ENCODE data around the gene PRKCZ. TPM values are rescaled to one million over a fixed set of nuclear protein-coding genes. Genes with fewer than 3 reads are reported as not detected.
A peak's percentile ranks its signal among the peaks of the same experiment; 100 is the strongest.

Gene PRKCZ
- total and polyA plus RNA-seq, 4 donors, result 4.8 to 9.9 (median 8.4) TPM

GRCh38 chr1:2226525-2227345 lies 176.5 kb downstream of the PRKCZ start:
- 24% methylated on average over 73 of the region's 73 CpGs for WGBS
- TF ChIP-seq EGR1 (IDR thresholded peaks at IDR 0.05; ENCODE audit: low read depth in 2 of 2), result no peak
- no peak for TF ChIP-seq TAF1 (conservative IDR thresholded peaks at IDR 0.05)
- no peak for TF ChIP-seq NR2F2 (IDR thresholded peaks at IDR 0.05)
- TF ChIP-seq, protein P1, sequence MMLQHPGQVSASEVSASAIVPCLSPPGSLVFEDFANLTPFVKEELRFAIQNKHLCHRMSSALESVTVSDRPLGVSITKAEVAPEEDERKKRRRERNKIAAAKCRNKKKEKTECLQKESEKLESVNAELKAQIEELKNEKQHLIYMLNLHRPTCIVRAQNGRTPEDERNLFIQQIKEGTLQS (IDR thresholded peaks at IDR 0.05), result no peak
- TF ChIP-seq, protein P2, sequence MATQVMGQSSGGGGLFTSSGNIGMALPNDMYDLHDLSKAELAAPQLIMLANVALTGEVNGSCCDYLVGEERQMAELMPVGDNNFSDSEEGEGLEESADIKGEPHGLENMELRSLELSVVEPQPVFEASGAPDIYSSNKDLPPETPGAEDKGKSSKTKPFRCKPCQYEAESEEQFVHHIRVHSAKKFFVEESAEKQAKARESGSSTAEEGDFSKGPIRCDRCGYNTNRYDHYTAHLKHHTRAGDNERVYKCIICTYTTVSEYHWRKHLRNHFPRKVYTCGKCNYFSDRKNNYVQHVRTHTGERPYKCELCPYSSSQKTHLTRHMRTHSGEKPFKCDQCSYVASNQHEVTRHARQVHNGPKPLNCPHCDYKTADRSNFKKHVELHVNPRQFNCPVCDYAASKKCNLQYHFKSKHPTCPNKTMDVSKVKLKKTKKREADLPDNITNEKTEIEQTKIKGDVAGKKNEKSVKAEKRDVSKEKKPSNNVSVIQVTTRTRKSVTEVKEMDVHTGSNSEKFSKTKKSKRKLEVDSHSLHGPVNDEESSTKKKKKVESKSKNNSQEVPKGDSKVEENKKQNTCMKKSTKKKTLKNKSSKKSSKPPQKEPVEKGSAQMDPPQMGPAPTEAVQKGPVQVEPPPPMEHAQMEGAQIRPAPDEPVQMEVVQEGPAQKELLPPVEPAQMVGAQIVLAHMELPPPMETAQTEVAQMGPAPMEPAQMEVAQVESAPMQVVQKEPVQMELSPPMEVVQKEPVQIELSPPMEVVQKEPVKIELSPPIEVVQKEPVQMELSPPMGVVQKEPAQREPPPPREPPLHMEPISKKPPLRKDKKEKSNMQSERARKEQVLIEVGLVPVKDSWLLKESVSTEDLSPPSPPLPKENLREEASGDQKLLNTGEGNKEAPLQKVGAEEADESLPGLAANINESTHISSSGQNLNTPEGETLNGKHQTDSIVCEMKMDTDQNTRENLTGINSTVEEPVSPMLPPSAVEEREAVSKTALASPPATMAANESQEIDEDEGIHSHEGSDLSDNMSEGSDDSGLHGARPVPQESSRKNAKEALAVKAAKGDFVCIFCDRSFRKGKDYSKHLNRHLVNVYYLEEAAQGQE (IDR thresholded peaks at IDR 0.05), result no peak
- TF ChIP-seq YY1 (IDR thresholded peaks at IDR 0.05), result no peak
- no peak for TF ChIP-seq HNF4A (conservative IDR thresholded peaks at IDR 0.05)
- no peak for TF ChIP-seq ZBTB33 (IDR thresholded peaks at IDR 0.05)
- TF ChIP-seq FOXA2 (IDR thresholded peaks at IDR 0.05), result no peak
- TF ChIP-seq, protein P3, sequence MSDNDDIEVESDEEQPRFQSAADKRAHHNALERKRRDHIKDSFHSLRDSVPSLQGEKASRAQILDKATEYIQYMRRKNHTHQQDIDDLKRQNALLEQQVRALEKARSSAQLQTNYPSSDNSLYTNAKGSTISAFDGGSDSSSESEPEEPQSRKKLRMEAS (IDR thresholded peaks at IDR 0.05), result no peak
- TF ChIP-seq GABPA (IDR thresholded peaks at IDR 0.05 in 1 of 2, conservative IDR thresholded peaks at IDR 0.05 in 1 of 2), result no peak
- no peak for TF ChIP-seq RAD21 (IDR thresholded peaks at IDR 0.05)
- no peak for TF ChIP-seq FOXA1 (IDR thresholded peaks at IDR 0.05)
- no peak for TF ChIP-seq RXRA (IDR thresholded peaks at IDR 0.05)
- TF ChIP-seq, protein P4, sequence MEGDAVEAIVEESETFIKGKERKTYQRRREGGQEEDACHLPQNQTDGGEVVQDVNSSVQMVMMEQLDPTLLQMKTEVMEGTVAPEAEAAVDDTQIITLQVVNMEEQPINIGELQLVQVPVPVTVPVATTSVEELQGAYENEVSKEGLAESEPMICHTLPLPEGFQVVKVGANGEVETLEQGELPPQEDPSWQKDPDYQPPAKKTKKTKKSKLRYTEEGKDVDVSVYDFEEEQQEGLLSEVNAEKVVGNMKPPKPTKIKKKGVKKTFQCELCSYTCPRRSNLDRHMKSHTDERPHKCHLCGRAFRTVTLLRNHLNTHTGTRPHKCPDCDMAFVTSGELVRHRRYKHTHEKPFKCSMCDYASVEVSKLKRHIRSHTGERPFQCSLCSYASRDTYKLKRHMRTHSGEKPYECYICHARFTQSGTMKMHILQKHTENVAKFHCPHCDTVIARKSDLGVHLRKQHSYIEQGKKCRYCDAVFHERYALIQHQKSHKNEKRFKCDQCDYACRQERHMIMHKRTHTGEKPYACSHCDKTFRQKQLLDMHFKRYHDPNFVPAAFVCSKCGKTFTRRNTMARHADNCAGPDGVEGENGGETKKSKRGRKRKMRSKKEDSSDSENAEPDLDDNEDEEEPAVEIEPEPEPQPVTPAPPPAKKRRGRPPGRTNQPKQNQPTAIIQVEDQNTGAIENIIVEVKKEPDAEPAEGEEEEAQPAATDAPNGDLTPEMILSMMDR (IDR thresholded peaks at IDR 0.05; ENCODE audit: low read depth, low read length, missing input control), result no peak
- no peak for TF ChIP-seq HNF4G (IDR thresholded peaks at IDR 0.05)
- no peak for TF ChIP-seq JUND (IDR thresholded peaks at IDR 0.05)
- no peak for TF ChIP-seq SP1 (IDR thresholded peaks at IDR 0.05)
- no peaks in the 10 kb centered on the region for H3K27me3 ChIP-seq (ENCODE audit: control insufficient read depth in 4 of 4, insufficient read depth in 4 of 4, low read length in 3 of 4)
- H3K9ac ChIP-seq (ENCODE audit: low read depth in 1 of 2, low read length in 2 of 2), result peak overlapping the region in 1 of 2 donors; percentile 85
- peak overlapping the region; percentile 47 to 88 (median 75) for H3K4me3 ChIP-seq (ENCODE audit: low read depth in 1 of 3, low read length in 3 of 3)
- DNase-seq (ENCODE audit: low spot score), result no peak
- peaks cover 2 to 29% (median 21%) of the 10 kb centered on the region in 4 donors for H3K4me1 ChIP-seq (ENCODE audit: control insufficient read depth in 4 of 4, insufficient read depth in 4 of 4, low read length in 3 of 4)
- no peaks in the 10 kb centered on the region for H3K9me3 ChIP-seq (ENCODE audit: control insufficient read depth in 4 of 4, low read length in 3 of 4)
- no peaks in the 10 kb centered on the region for H3K36me3 ChIP-seq (ENCODE audit: control insufficient read depth in 4 of 4, insufficient read depth in 3 of 4, low read depth in 1 of 4, low read length in 3 of 4)
- peak overlapping the region; percentile 94 to 97 for H3K27ac ChIP-seq (ENCODE audit: low read depth in 1 of 2, low read length in 2 of 2)
